IPS DF 6.9 (cell line): ENCODE data around the gene CEBPA.

Source experiments
- DNase-seq: peaks from one replicate; pipeline ENCODE4 v3.0.0-alpha.2; 2013; ENCODE audit warnings: low read depth, low spot score
- H3K27ac ChIP-seq: one replicate; pipeline ENCODE4 v1.5.1; 2013; ENCODE audit warnings: low read length, control low read depth
- H3K27me3 ChIP-seq: 2 replicates; pipeline ENCODE4 v1.6.1; 2013; ENCODE audit warnings: mild to moderate bottlenecking, low read length; ENCODE audit not compliant: control insufficient read depth, insufficient read depth
- H3K36me3 ChIP-seq: 2 replicates; pipeline ENCODE4 v1.6.1; 2013; ENCODE audit warnings: low read length; ENCODE audit not compliant: control insufficient read depth, insufficient read depth
- H3K4me1 ChIP-seq: 2 replicates; pipeline ENCODE4 v1.6.1; 2013; ENCODE audit warnings: low read length; ENCODE audit not compliant: control insufficient read depth, insufficient read depth
- H3K4me3 ChIP-seq: 2 replicates; pipeline ENCODE4 v1.5.1; 2013; ENCODE audit warnings: mild to moderate bottlenecking, low read length
- H3K9me3 ChIP-seq: 2 replicates; pipeline ENCODE4 v1.6.1; 2013; ENCODE audit warnings: low read length, inconsistent platforms; ENCODE audit not compliant: control insufficient read depth, insufficient read depth
- WGBS: extraction: QIAGEN DNeasy Blood & Tissue Kit; methylation state at CpG from one replicate; pipeline ENCODE4 v1.1.7; 2013; ENCODE audit warnings: mixed read lengths, missing lambda C conversion rate; ENCODE audit not compliant: insufficient read length, insufficient coverage; 5-methylcytosine and 5-hydroxymethylcytosine counted together

The CEBPA gene

GRCh38 chr19:33259539-33259938, 42.8 kb downstream of the CEBPA start:
- H3K4me1 ChIP-seq, result no peaks in the 10 kb centered on the region
- no peak overlapping the region for H3K4me3 ChIP-seq
- no peaks in the 10 kb centered on the region for H3K27me3 ChIP-seq
- WGBS, result no CpG with 5 or more reads among the region's 6 CpGs
- H3K27ac ChIP-seq, result no peak overlapping the region
- no peaks in the 10 kb centered on the region for H3K36me3 ChIP-seq
- H3K9me3 ChIP-seq, result no peaks in the 10 kb centered on the region
- DNase-seq, result no peak

DNA sequence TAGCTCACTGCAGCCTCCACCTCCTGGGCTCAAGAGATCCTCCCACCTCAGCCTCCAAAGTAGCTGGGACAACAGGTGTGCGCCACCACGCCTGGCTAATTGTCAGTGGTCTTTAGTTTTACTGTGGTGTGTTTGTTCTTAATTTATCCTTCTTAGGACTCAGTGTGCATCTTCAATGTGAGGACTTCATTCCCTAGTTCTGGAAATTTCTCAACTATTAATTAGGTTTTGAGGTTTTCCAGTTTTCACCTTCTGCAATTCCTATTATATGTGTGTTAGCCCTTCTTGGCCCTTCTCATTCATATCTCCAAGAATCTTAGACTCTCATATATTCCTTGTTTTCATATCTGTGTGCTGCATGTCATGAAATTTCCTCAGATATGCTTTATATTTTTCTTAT, 44.5 kb downstream of the CEBPA start:
- no peak overlapping the region for H3K27ac ChIP-seq
- H3K27me3 ChIP-seq, result no peaks in the 10 kb centered on the region
- no peak overlapping the region for H3K4me3 ChIP-seq
- DNase-seq, result no peak
- H3K9me3 ChIP-seq, result no peaks in the 10 kb centered on the region
- H3K4me1 ChIP-seq, result no peaks in the 10 kb centered on the region
- WGBS, result no CpG with 5 or more reads among the region's 2 CpGs
- no peaks in the 10 kb centered on the region for H3K36me3 ChIP-seq

DNA sequence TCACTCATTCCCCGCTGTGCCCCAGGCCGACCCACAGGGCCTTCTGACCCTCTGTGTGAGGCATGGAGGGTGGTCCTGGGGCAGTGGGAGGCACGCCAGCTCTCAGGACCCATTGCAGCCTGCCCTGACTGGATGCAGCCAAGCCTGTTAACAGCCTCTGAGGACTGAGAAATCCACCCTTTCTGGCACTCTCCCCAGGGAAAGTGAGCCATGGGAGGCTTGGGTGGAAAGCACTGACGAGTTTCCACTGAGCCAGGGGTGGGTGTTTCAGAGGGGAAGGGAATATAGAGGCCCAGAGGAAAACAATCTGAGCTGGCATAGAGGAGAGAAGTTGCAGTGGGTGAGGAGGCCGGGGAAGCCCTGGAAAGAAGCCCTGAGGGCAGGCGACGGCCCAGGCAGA, 46.1 kb downstream of the CEBPA start:
- no peak overlapping the region for H3K4me3 ChIP-seq
- no peak overlapping the region for H3K27ac ChIP-seq
- H3K27me3 ChIP-seq, result no peaks in the 10 kb centered on the region
- no peaks in the 10 kb centered on the region for H3K36me3 ChIP-seq
- no peak for DNase-seq
- WGBS, result no CpG with 5 or more reads among the region's 7 CpGs
- no peaks in the 10 kb centered on the region for H3K4me1 ChIP-seq
- no peaks in the 10 kb centered on the region for H3K9me3 ChIP-seq

DNA sequence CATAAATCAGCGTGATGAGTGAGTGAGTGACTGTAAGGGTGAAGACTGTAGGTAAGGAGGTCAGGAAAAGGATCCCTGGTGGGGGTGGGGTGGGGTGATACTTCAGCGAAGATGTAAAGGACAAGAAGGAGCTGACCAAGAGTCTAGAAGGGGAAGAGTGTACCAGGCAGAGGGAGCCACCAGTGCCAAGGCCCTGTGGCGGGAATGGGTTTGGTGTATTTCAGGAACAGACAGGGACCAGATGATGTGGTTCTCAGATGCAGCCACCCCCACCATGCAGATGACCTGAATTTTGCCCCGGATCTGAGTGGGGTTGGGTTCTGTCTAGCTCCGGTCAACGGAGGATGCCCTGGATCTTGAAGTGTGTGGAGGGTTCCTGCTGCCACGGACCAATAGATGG, 46.6 kb downstream of the CEBPA start:
- no peak overlapping the region for H3K4me3 ChIP-seq
- H3K27ac ChIP-seq, result no peak overlapping the region
- no peaks in the 10 kb centered on the region for H3K9me3 ChIP-seq
- no peaks in the 10 kb centered on the region for H3K36me3 ChIP-seq
- no CpG with 5 or more reads among the region's 7 CpGs for WGBS
- peaks cover under 1% of the 10 kb centered on the region; the same call in 1 of the 2 replicates for H3K4me1 ChIP-seq
- no peaks in the 10 kb centered on the region for H3K27me3 ChIP-seq
- no peak for DNase-seq

DNA sequence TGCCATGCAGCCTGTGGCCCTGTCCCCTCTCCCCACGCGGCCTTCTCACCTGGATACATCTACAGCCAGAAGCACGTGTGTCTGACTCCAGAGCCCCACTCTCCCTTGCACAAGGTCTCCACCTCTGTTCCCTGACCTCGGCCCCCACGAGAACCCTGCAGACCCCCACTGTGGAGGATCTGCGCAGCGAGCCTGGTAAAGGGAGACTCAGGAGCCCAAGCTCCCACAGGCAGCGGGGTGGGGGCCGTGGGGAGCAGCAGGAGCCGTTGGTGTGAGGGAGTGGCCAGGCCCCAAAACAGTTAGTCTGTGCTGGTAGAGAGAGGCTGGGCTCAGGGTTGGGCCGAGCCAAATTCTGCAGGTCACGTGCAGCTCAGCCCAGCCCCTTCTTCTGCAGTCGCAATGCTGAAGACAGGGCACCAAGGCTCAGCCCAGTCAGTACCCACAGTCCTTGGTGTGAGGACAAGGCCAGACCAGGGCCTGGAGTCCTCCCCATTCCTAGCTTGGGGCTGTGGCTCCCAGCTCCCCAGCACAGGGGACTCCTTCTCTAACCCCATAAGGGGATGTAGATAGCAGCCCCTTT, 48.0 kb downstream of the CEBPA start:
- Histone ChIP-seq H3K27ac (no peak overlapping the region), H3K9me3 (no peaks in the 10 kb centered on the region), H3K27me3 (no peaks in the 10 kb centered on the region), H3K4me1 (peaks cover 3% of the 10 kb centered on the region; the same call in 1 of the 2 replicates), H3K36me3 (no peaks in the 10 kb centered on the region), H3K4me3 (no peak overlapping the region)
- no peak for DNase-seq
- no CpG with 5 or more reads among the region's 13 CpGs for WGBS

DNA sequence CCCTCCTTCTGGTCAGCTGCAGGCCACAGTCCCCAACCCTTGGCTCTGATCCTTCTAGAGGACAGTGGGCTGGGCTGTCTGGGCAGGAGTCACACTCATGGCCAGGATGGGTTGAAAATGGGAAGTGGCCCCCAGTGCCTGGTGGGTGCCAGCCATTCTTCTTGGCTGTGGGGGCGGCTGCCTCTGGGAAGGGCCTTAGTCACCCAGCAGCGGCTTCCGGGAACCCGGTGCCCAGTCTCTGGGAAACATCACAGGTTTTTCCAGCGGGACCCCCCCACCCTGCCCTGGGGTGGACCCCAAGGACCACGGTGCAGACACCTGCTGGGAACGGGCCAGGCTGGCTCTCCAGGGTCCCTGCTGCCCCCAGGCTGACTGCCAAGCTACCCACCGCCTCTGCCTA, 49.4 kb downstream of the CEBPA start:
- whole genome bisulfite sequencing, result no CpG with 5 or more reads among the region's 8 CpGs
- Histone ChIP-seq H3K27me3 (no peaks in the 10 kb centered on the region), H3K9me3 (no peaks in the 10 kb centered on the region), H3K4me3 (no peak overlapping the region), H3K36me3 (no peaks in the 10 kb centered on the region), H3K4me1 (peaks cover 3% of the 10 kb centered on the region; the same call in 1 of the 2 replicates), H3K27ac (no peak overlapping the region)
- no peak for DNase-seq

GRCh38 chr19:33252418-33252962, 49.8 kb downstream of the CEBPA start:
- Histone ChIP-seq H3K4me3 (no peak overlapping the region), H3K9me3 (no peaks in the 10 kb centered on the region), H3K27ac (no peak overlapping the region), H3K36me3 (no peaks in the 10 kb centered on the region), H3K27me3 (no peaks in the 10 kb centered on the region), H3K4me1 (peaks cover 3% of the 10 kb centered on the region; the same call in 1 of the 2 replicates)
- no peak for DNase-seq
- WGBS, result no CpG with 5 or more reads among the region's 4 CpGs

DNA sequence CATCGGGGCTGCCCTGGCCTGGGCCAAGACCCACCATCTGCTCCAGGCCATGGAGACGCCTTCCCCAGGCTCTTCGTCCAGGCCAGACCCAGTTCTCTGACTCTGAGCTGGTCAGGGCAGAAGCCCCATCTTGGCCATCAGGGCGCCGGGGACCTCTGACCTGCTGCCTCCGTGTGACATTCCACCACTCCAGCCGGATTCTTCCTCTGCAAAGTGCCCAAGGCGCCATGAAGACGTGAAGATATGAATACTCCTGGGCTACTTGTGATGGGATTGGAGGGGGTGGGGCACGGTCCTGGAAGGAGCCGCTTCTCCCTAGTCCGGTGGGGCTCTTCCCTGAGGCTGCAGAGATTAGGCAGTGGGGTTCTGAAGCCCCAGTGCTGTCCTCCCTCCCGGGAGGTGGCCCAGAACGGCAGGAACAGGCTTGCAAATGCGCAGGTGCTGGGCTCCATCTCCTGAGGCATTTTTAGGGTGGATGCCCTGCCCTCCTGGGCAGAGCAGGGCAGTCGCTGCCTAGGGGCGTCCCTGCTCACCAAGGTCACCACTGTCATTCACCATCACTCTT, 50.7 kb downstream of the CEBPA start:
- Histone ChIP-seq H3K4me3 (no peak overlapping the region), H3K4me1 (peaks cover 3% of the 10 kb centered on the region; the same call in 1 of the 2 replicates), H3K27ac (no peak overlapping the region), H3K36me3 (no peaks in the 10 kb centered on the region), H3K27me3 (no peaks in the 10 kb centered on the region), H3K9me3 (no peaks in the 10 kb centered on the region)
- no CpG with 5 or more reads among the region's 17 CpGs for WGBS
- no peak for DNase-seq

DNA sequence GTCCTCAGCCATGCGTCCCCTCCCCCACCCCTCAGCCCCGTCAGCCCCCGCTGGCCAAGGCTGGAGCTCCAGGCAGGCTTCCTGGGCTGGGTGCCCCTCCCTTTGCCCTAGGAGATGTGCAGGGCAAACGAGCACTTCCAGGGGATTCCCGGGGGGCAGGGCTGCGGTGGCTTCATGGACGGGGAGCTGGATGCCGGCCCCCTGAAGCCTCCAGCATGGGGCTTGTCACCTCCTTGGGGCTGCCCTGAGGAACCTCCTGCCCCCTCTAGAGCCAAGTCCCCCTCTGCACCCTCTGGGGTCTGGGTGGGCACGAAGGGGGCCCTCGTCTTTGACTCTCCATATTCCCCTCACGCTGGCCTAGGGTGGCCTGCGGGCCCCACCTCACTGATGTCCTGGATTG, 51.3 kb downstream of the CEBPA start:
- Histone ChIP-seq H3K27me3 (no peaks in the 10 kb centered on the region), H3K9me3 (no peaks in the 10 kb centered on the region), H3K4me3 (no peak overlapping the region), H3K27ac (no peak overlapping the region), H3K4me1 (peaks cover 3% of the 10 kb centered on the region; the same call in 1 of the 2 replicates), H3K36me3 (no peaks in the 10 kb centered on the region)
- no peak for DNase-seq
- no CpG with 5 or more reads among the region's 12 CpGs for WGBS

DNA sequence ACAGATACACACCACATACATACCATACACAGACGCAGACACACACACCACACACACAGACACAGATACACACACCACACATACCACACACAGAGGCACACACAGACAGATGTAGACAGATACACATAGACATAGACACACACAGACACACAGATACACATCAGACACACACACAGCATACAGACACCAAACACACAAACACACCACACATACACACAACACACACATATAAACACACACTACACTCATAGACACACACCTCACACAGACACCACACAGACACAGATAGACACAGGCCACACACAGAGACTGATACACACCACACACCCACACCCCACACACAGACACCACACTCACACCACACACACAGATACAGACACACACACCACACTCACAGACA, 51.8 kb downstream of the CEBPA start:
- WGBS, result no CpG with 5 or more reads among the region's 1 CpG
- H3K36me3 ChIP-seq, result no peaks in the 10 kb centered on the region
- H3K27ac ChIP-seq, result no peak overlapping the region
- DNase-seq, result no peak
- H3K4me3 ChIP-seq, result no peak overlapping the region
- H3K4me1 ChIP-seq, result peaks cover 3% of the 10 kb centered on the region; the same call in 1 of the 2 replicates
- no peaks in the 10 kb centered on the region for H3K9me3 ChIP-seq
- no peaks in the 10 kb centered on the region for H3K27me3 ChIP-seq
